PC-9 (cell line): ENCODE measurements around the gene DST. TPM values are rescaled to one million over a fixed set of nuclear protein-coding genes. Genes with fewer than 3 reads are reported as not detected.

ENCODE experiments used
- BruUV-seq: library from RNA; stranded (reverse); fragments of 400-500 nt; replicated peaks from 2 replicates; lab custom pipeline; 2021; lab: Mats Ljungman, UMichigan
- CTCF ChIA-PET: fragments of 300-600 bp; sonication (Branson Sonifier 250); formaldehyde crosslinking; loops from one replicate; lab custom pipeline; 2022; ENCODE audit warnings: antibody characterized with exemption; lab: Charles Lee
- POLR2A ChIA-PET: fragments of 300-600 bp; sonication (Branson Sonifier 250); formaldehyde crosslinking; loops from one replicate; lab custom pipeline; 2022; ENCODE audit warnings: antibody characterized with exemption; ENCODE audit not compliant: unreplicated experiment; lab: Charles Lee
- DNase-seq, 2 experiments: peaks; one replicate each; pipeline versions ENCODE4 v3.0.0 to v3.0.0-alpha.2; 2015 to 2022; ENCODE audit warnings: mixed read lengths in 1 of 2
- H2AFZ ChIP-seq: fragments of 200-600 bp; sonication (generic); 2 replicates; pipeline ENCODE4 v1.8.1; 2017; ENCODE audit warnings: antibody characterized with exemption
- H3F3A ChIP-seq: fragments of 200-600 bp; sonication (generic); 2 replicates; pipeline ENCODE4 v1.8.1; 2017; ENCODE audit warnings: antibody characterized with exemption, mild to moderate bottlenecking, low read depth; ENCODE audit not compliant: insufficient read depth
- H3K27ac ChIP-seq: fragments of 200-600 bp; sonication (generic); 2 replicates; pipeline ENCODE4 v1.6.1; 2016; ENCODE audit warnings: mixed run types
- H3K27me3 ChIP-seq: fragments of 200-600 bp; sonication (generic); 2 replicates; pipeline ENCODE4 v1.6.1; 2016; ENCODE audit warnings: low read depth, mixed run types; ENCODE audit not compliant: insufficient read depth
- H3K36me3 ChIP-seq: fragments of 200-600 bp; sonication (generic); 2 replicates; pipeline ENCODE4 v1.6.1; 2016; ENCODE audit warnings: low read depth, mixed run types
- H3K4me1 ChIP-seq: fragments of 200-600 bp; sonication (generic); replicated peaks from 2 replicates; pipeline ENCODE4 v1.6.1; 2016; ENCODE audit warnings: mixed run types; ENCODE audit not compliant: insufficient read depth
- H3K4me2 ChIP-seq: fragments of 200-600 bp; sonication (generic); 2 replicates; pipeline ENCODE4 v1.6.1; 2017; ENCODE audit warnings: mixed run types
- H3K4me3 ChIP-seq: fragments of 200-600 bp; sonication (generic); 2 replicates; pipeline ENCODE4 v1.6.1; 2016; ENCODE audit warnings: mixed run types
- H3K79me2 ChIP-seq: fragments of 200-600 bp; sonication (generic); 2 replicates; pipeline ENCODE4 v1.6.1; 2017; ENCODE audit warnings: low read depth, mixed run types
- H3K9me2 ChIP-seq: fragments of 200-600 bp; sonication (generic); 2 replicates; pipeline ENCODE4 v1.8.1; 2017; ENCODE audit warnings: mild to moderate bottlenecking; ENCODE audit not compliant: insufficient read depth
- H3K9me3 ChIP-seq: fragments of 200-600 bp; sonication (generic); 2 replicates; pipeline ENCODE4 v1.8.1; 2016; ENCODE audit warnings: low read depth; ENCODE audit not compliant: insufficient read depth
- H4K20me1 ChIP-seq: fragments of 200-600 bp; sonication (generic); 2 replicates; pipeline ENCODE4 v1.8.1; 2017; ENCODE audit not compliant: insufficient read depth
- EZH2 ChIP-seq: fragments of 200-600 bp; sonication (generic); IDR thresholded peaks from 2 replicates; pipeline ENCODE4 v1.8.0; 2017; ENCODE audit warnings: antibody characterized with exemption, low read depth
- intact Hi-C: fragments of 100-400 bp; cut with micrococcal nuclease; formaldehyde crosslinking; loops from one replicate; pipeline ENCODE4 v1.10.0; 2022; ENCODE audit not compliant: unreplicated experiment
- total RNA-seq: library from RNA; stranded (reverse); gene quantifications from 2 replicates; pipeline ENCODE4 v1.2.3, GENCODE V29; 2021
- TF ChIP-seq, protein P1 (sequence below): fragments of 200-600 bp; sonication (generic); conservative IDR thresholded peaks from 2 replicates; pipeline ENCODE4 v1.6.1; 2017; ENCODE audit warnings: mixed run types, antibody characterized with exemption, mild to moderate bottlenecking, moderate library complexity

Gene DST
- total RNA-seq, 1 experiment from 2014 or later = 217 TPM

DNA sequence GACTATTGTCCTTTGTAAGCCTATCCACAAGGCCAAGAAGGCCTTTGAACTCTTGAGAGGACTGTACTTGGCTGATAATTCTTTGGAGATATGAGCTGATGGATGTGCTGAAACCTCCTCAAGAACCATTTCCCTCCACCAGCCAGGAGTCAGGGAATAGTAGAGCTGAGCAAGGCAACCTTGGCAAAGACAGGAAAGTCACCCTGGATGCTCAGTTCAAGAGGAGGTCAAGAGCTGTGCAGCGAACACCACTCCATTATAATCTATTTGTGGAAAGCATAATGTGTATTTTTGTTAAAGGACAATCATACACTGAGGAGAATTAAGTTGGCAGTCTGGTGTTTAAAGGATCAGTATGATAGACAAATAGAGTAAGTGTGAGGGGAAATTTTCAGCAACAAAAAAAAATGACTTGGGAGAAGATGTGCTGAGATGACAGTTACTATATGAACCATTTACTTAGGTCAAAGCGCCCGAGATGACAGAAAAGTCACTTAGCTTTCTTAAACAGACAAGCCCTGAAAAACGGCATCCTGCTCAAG, 218.1 kb downstream of the DST start:
- intact Hi-C loops = no loop called here
- Histone ChIP-seq H3K27ac (no peak overlapping the region), H2AFZ (no peak overlapping the region), H3K4me3 (no peak overlapping the region), H3K27me3 (no peaks in the 10 kb centered on the region), H3K79me2 (no peaks in the 10 kb centered on the region), H3K36me3 (no peaks in the 10 kb centered on the region), H3F3A (no peaks in the 10 kb centered on the region), H3K4me1 (no peaks in the 10 kb centered on the region), H3K9me3 (0 out of 2 replicates have a peak, but pooled peaks cover 4% of the 10 kb centered on the region), H3K4me2 (no peak overlapping the region), H3K9me2 (no peaks in the 10 kb centered on the region), H4K20me1 (no peaks in the 10 kb centered on the region)
- ChIA-PET POLR2A (no interaction called here), CTCF (no interaction called here)
- no peak for TF ChIP-seq EZH2
- TF ChIP-seq, protein P1, sequence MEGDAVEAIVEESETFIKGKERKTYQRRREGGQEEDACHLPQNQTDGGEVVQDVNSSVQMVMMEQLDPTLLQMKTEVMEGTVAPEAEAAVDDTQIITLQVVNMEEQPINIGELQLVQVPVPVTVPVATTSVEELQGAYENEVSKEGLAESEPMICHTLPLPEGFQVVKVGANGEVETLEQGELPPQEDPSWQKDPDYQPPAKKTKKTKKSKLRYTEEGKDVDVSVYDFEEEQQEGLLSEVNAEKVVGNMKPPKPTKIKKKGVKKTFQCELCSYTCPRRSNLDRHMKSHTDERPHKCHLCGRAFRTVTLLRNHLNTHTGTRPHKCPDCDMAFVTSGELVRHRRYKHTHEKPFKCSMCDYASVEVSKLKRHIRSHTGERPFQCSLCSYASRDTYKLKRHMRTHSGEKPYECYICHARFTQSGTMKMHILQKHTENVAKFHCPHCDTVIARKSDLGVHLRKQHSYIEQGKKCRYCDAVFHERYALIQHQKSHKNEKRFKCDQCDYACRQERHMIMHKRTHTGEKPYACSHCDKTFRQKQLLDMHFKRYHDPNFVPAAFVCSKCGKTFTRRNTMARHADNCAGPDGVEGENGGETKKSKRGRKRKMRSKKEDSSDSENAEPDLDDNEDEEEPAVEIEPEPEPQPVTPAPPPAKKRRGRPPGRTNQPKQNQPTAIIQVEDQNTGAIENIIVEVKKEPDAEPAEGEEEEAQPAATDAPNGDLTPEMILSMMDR = no peak
- BruUV-seq = no TSS peak
- DNase-seq = no peak

- Histone ChIP-seq H2AFZ (no peak overlapping the region), H3K36me3 (no peaks in the 10 kb centered on the region), H3K4me3 (no peak overlapping the region), H3K27ac (no peak overlapping the region), H3K4me2 (no peak overlapping the region), H3K9me2 (no peaks in the 10 kb centered on the region), H3F3A (no peaks in the 10 kb centered on the region), H3K4me1 (no peaks in the 10 kb centered on the region), H4K20me1 (no peaks in the 10 kb centered on the region), H3K79me2 (no peaks in the 10 kb centered on the region), H3K27me3 (no peaks in the 10 kb centered on the region), H3K9me3 (0 out of 2 replicates have a peak, but pooled peaks cover 4% of the 10 kb centered on the region)
- intact Hi-C loops = no loop called here
- no TSS peak for BruUV-seq
- ChIA-PET CTCF (no interaction called here), POLR2A (no interaction called here)
- DNase-seq = no peak
- TF ChIP-seq, protein P1 = no peak
- no peak for TF ChIP-seq EZH2
Measured at GRCh38 chr6:56424064-56424463, 218.6 kb downstream of the DST start.

DNA sequence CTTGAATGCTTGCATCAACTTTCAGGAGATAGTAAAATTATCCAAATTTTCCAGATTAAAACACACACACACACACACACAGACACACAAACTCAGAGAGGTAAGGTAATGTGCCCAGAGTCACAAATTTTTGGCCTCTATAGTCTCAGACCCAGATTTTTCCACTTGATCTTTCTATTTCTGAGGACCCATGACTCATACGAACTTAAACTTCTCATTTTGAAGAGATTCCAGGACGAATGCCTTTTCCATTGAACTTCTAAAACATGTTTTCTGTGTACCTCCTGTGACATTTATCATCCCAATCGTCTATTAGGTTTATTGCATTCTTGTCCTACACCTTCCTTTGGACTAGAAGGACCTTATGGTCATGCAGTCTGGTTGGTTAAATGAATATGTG, 222.4 kb downstream of the DST start:
- Histone ChIP-seq H3K27me3 (no peaks in the 10 kb centered on the region), H4K20me1 (no peaks in the 10 kb centered on the region), H3K4me2 (no peak overlapping the region), H3K79me2 (no peaks in the 10 kb centered on the region), H3K36me3 (no peaks in the 10 kb centered on the region), H3K9me2 (no peaks in the 10 kb centered on the region), H3K4me1 (no peaks in the 10 kb centered on the region), H3F3A (no peaks in the 10 kb centered on the region), H3K27ac (no peak overlapping the region), H2AFZ (no peak overlapping the region), H3K4me3 (no peak overlapping the region), H3K9me3 (0 out of 2 replicates have a peak, but pooled peaks cover 4% of the 10 kb centered on the region)
- TF ChIP-seq EZH2 = no peak
- TF ChIP-seq, protein P1 = no peak
- ChIA-PET POLR2A (no interaction called here), CTCF (no interaction called here)
- intact Hi-C loops = no loop called here
- BruUV-seq = no TSS peak
- no peak for DNase-seq
